CD4-positive, CD25-positive, alpha-beta regulatory T cell (primary cell): ENCODE data around the gene NNMT. TPM values are rescaled to one million over a fixed set of nuclear protein-coding genes. Genes with fewer than 3 reads are reported as not detected.

Experiments used
- ATAC-seq, 2 donors: fragments of 150-1000 bp; cut with Tn5 transposase; one replicate each; pipeline ENCODE4 v1.10.0; 2021; ENCODE audit warnings: low read depth in 2 of 2, moderate number of reproducible peaks in 2 of 2, moderate library complexity in 1 of 2
- DNase-seq, 3 donors: peaks; one replicate each; pipeline versions ENCODE4 v3.0.0 to v3.0.0-alpha.2; 2012 to 2022; ENCODE audit warnings: mixed read lengths in 1 of 3
- H3K27ac ChIP-seq: one replicate; pipeline ENCODE4 v1.7.0; 2013; ENCODE audit warnings: mild to moderate bottlenecking, low read length; ENCODE audit not compliant: insufficient read depth, poor library complexity, severe bottlenecking
- H3K27me3 ChIP-seq: one replicate; pipeline ENCODE4 v1.7.0; 2013; ENCODE audit warnings: low read length; ENCODE audit not compliant: control insufficient read depth, insufficient read depth
- H3K36me3 ChIP-seq: one replicate; pipeline ENCODE4 v1.7.0; 2013; ENCODE audit warnings: mild to moderate bottlenecking, low read length, moderate library complexity; ENCODE audit not compliant: control insufficient read depth, insufficient read depth
- H3K4me1 ChIP-seq: 2 replicates; pipeline ENCODE4 v1.7.0; 2013; ENCODE audit warnings: mild to moderate bottlenecking, low read length; ENCODE audit not compliant: insufficient read depth, control insufficient read depth, poor library complexity, severe bottlenecking
- H3K4me3 ChIP-seq: one replicate; pipeline ENCODE4 v1.7.0; 2013; ENCODE audit warnings: low read depth, mild to moderate bottlenecking, low read length, moderate library complexity
- H3K9me3 ChIP-seq, 2 experiments: 1 replicate in 1 of 2; 2 replicates in 1 of 2; pipeline ENCODE4 v1.7.0; 2013; ENCODE audit warnings: low read length in 2 of 2, mild to moderate bottlenecking in 1 of 2, moderate library complexity in 1 of 2; ENCODE audit not compliant: control insufficient read depth in 2 of 2
- H3K27ac Mint-ChIP-seq, 3 donors: one replicate each; pipeline ENCODE4 v1.8.0; 2020 to 2022; ENCODE audit warnings: mild to moderate bottlenecking in 3 of 3, mixed read lengths in 3 of 3, moderate library complexity in 2 of 3
- H3K27me3 Mint-ChIP-seq: one replicate; pipeline ENCODE4 v1.8.0; 2022; ENCODE audit warnings: mild to moderate bottlenecking, mixed read lengths
- H3K36me3 Mint-ChIP-seq: one replicate; pipeline ENCODE4 v1.8.0; 2020; ENCODE audit warnings: mixed read lengths
- H3K4me1 Mint-ChIP-seq, 4 donors: one replicate each; pipeline ENCODE4 v1.8.0; 2020 to 2022; ENCODE audit warnings: mixed read lengths in 4 of 4, mild to moderate bottlenecking in 1 of 4
- H3K4me3 Mint-ChIP-seq, 4 donors: one replicate each; pipeline ENCODE4 v1.8.0; 2020 to 2022; ENCODE audit warnings: mild to moderate bottlenecking in 4 of 4, mixed read lengths in 4 of 4, moderate library complexity in 3 of 4
- H3K9me3 Mint-ChIP-seq, 7 donors: one replicate each; pipeline ENCODE4 v1.8.0; 2020 to 2022; ENCODE audit warnings: mixed read lengths in 7 of 7, mild to moderate bottlenecking in 3 of 7, moderate library complexity in 2 of 7
- polyA plus RNA-seq, 4 donors: library from polyadenylated mRNA; unstranded; fragments of 300-500 nt; fragmentation: Illumina TruSeq; gene quantifications; one replicate each; pipeline ENCODE4 v1.2.3, GENCODE V29; 2021
- total RNA-seq: library from RNA; stranded (reverse); gene quantifications from one replicate; pipeline ENCODE4 v1.2.3, GENCODE V29; 2022

Gene NNMT
- total and polyA plus RNA-seq, 5 donors from 2014 or later: not detected

GRCh38 chr11:114265122-114265878 lies 30.9 kb upstream of the NNMT start:
- peaks cover 5% of the 10 kb centered on the region for H3K27me3 Mint-ChIP-seq
- peaks cover 10% of the 10 kb centered on the region for H3K27me3 ChIP-seq
- H3K27ac Mint-ChIP-seq: no peak overlapping the region
- no peaks in the 10 kb centered on the region for H3K9me3 ChIP-seq
- no peak overlapping the region for H3K4me3 Mint-ChIP-seq
- H3K9me3 Mint-ChIP-seq: no peaks in the 10 kb centered on the region
- H3K36me3 Mint-ChIP-seq: no peaks in the 10 kb centered on the region
- DNase-seq: no peak
- no peaks in the 10 kb centered on the region for H3K36me3 ChIP-seq
- peaks cover 0 to 3% (median 0%) of the 10 kb centered on the region in 4 donors for H3K4me1 Mint-ChIP-seq
- H3K27ac ChIP-seq: no peak overlapping the region
- ATAC-seq: no peak
- H3K4me1 ChIP-seq: no peaks in the 10 kb centered on the region
- no peak overlapping the region for H3K4me3 ChIP-seq

- Histone ChIP-seq H3K4me3 (no peak overlapping the region), H3K36me3 (no peaks in the 10 kb centered on the region), H3K27ac (no peak overlapping the region), H3K9me3 (no peaks in the 10 kb centered on the region), H3K27me3 (peaks cover 17% of the 10 kb centered on the region), H3K4me1 (no peaks in the 10 kb centered on the region)
- H3K4me3 Mint-ChIP-seq: no peak overlapping the region
- H3K9me3 Mint-ChIP-seq: no peaks in the 10 kb centered on the region
- ATAC-seq (no peak), DNase-seq (no peak)
- H3K27ac Mint-ChIP-seq: no peak overlapping the region
- no peaks in the 10 kb centered on the region for H3K36me3 Mint-ChIP-seq
- peaks cover 27% of the 10 kb centered on the region for H3K27me3 Mint-ChIP-seq
- H3K4me1 Mint-ChIP-seq: no peaks in the 10 kb centered on the region
Measured at GRCh38 chr11:114269498-114269897, 26.7 kb upstream of the NNMT start.

- Histone ChIP-seq H3K36me3 (no peaks in the 10 kb centered on the region), H3K4me3 (no peak overlapping the region), H3K27me3 (peaks cover 19% of the 10 kb centered on the region), H3K27ac (no peak overlapping the region), H3K4me1 (no peaks in the 10 kb centered on the region), H3K9me3 (no peaks in the 10 kb centered on the region)
- H3K9me3 Mint-ChIP-seq: no peaks in the 10 kb centered on the region
- ATAC-seq (no peak), DNase-seq (no peak)
- H3K36me3 Mint-ChIP-seq: no peaks in the 10 kb centered on the region
- H3K4me1 Mint-ChIP-seq: no peaks in the 10 kb centered on the region
- no peak overlapping the region for H3K4me3 Mint-ChIP-seq
- no peak overlapping the region for H3K27ac Mint-ChIP-seq
- peaks cover 27% of the 10 kb centered on the region for H3K27me3 Mint-ChIP-seq
Measured at GRCh38 chr11:114270531-114271270, 25.5 kb upstream of the NNMT start.

GRCh38 chr11:114271316-114271715 lies 24.9 kb upstream of the NNMT start:
- Mint-ChIP-seq H3K36me3 (no peaks in the 10 kb centered on the region), H3K9me3 (no peaks in the 10 kb centered on the region), H3K4me3 (no peak overlapping the region), H3K4me1 (no peaks in the 10 kb centered on the region), H3K27me3 (peaks cover 27% of the 10 kb centered on the region), H3K27ac (no peak overlapping the region)
- Histone ChIP-seq H3K4me1 (no peaks in the 10 kb centered on the region), H3K36me3 (no peaks in the 10 kb centered on the region), H3K27me3 (peaks cover 19% of the 10 kb centered on the region), H3K9me3 (no peaks in the 10 kb centered on the region), H3K4me3 (no peak overlapping the region), H3K27ac (no peak overlapping the region)
- no peak for DNase-seq
- no peak for ATAC-seq

- H3K4me1 Mint-ChIP-seq: no peaks in the 10 kb centered on the region
- H3K4me1 ChIP-seq: no peaks in the 10 kb centered on the region
- no peak overlapping the region for H3K4me3 ChIP-seq
- no peaks in the 10 kb centered on the region for H3K9me3 Mint-ChIP-seq
- H3K27me3 ChIP-seq: peaks cover 19% of the 10 kb centered on the region
- H3K4me3 Mint-ChIP-seq: no peak overlapping the region
- H3K9me3 ChIP-seq: no peaks in the 10 kb centered on the region
- H3K27me3 Mint-ChIP-seq: peaks cover 27% of the 10 kb centered on the region
- ATAC-seq (no peak), DNase-seq (no peak)
- no peaks in the 10 kb centered on the region for H3K36me3 Mint-ChIP-seq
- H3K27ac Mint-ChIP-seq: no peak overlapping the region
- H3K27ac ChIP-seq: no peak overlapping the region
- no peaks in the 10 kb centered on the region for H3K36me3 ChIP-seq
Measured at GRCh38 chr11:114272311-114272710, 23.9 kb upstream of the NNMT start.

- Histone ChIP-seq H3K4me1 (no peaks in the 10 kb centered on the region), H3K27me3 (peaks cover 16% of the 10 kb centered on the region), H3K4me3 (no peak overlapping the region), H3K27ac (no peak overlapping the region), H3K36me3 (no peaks in the 10 kb centered on the region), H3K9me3 (no peaks in the 10 kb centered on the region)
- H3K27ac Mint-ChIP-seq: no peak overlapping the region
- no peak for ATAC-seq
- H3K36me3 Mint-ChIP-seq: no peaks in the 10 kb centered on the region
- H3K4me3 Mint-ChIP-seq: no peak overlapping the region
- no peaks in the 10 kb centered on the region for H3K4me1 Mint-ChIP-seq
- DNase-seq: no peak
- H3K27me3 Mint-ChIP-seq: peaks cover 24% of the 10 kb centered on the region
- H3K9me3 Mint-ChIP-seq: no peaks in the 10 kb centered on the region
Measured at GRCh38 chr11:114273071-114273470, 23.1 kb upstream of the NNMT start.

GRCh38 chr11:114273890-114274635 lies 22.1 kb upstream of the NNMT start:
- no peak overlapping the region for H3K4me3 ChIP-seq
- H3K9me3 Mint-ChIP-seq: no peaks in the 10 kb centered on the region

More at GRCh38 chr11:114273890-114274635, 22.1 kb upstream of the NNMT start:
- H3K27ac ChIP-seq: no peak overlapping the region
- H3K36me3 ChIP-seq: no peaks in the 10 kb centered on the region
- peaks cover 18% of the 10 kb centered on the region for H3K27me3 ChIP-seq
- Mint-ChIP-seq H3K27ac (no peak overlapping the region), H3K36me3 (no peaks in the 10 kb centered on the region), H3K4me3 (no peak overlapping the region), H3K27me3 (peaks cover 28% of the 10 kb centered on the region), H3K4me1 (no peaks in the 10 kb centered on the region)
- no peak for ATAC-seq
- DNase-seq: no peak
- no peaks in the 10 kb centered on the region for H3K9me3 ChIP-seq
- H3K4me1 ChIP-seq: no peaks in the 10 kb centered on the region
